Stimulated activated CD8-positive, alpha-beta memory T cell treated with anti-CD3 and anti-CD28 coated beads, Interleukin-12 subunit alpha, Interleukin-12 subunit beta, amount 100 ng/mL, for 24 hours (primary cell): ENCODE results near the gene GRK1.
"Not testable (repeated sequence)": the region's sequence is repeated elsewhere in the genome, so short reads cannot be mapped to it uniquely, and the experiment has no call there.

ENCODE experiments used
- DNase-seq: peaks from one replicate; pipeline ENCODE4 v3.0.0-alpha.2; 2020; ENCODE audit errors: extremely low read depth

The GRK1 gene

DNA sequence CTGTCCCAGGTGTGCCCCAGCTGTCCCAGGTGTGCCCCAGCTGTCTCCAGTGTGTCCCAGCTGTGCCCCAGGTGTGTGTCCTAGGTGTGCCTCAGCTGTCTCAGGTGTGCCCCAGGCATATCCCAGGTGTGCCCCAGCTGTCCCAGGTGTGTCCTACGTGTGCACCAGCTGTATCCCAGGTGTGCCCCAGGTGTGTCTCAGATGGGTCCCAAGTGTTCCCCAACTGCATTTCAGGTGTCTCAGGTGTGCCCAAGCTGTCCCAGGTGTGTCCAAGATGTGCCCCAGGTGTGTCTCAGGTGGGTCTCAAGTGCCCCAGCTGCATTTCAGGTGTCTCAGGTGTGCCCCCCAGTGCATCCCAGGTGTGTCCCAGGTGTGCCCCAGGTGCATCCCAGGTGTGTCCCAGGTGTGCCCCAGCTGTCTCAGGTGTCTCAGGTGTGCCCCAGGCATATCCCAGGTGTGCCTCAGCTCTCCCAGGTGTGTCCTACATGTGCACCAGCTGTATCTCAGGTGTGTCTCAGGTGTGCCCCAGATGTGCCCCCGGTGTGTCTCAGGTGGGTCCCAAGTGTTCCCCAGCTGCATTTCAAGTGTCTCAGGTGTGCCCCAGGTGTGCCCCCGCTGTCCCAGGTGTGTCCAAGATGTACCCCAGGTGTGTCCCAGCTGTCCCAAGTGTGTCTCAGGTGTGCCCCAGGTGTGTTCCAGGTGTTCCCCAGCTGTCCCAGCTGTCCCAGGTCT lies 1.3 kb upstream of the GRK1 start:
- DNase-seq = no peak

DNA sequence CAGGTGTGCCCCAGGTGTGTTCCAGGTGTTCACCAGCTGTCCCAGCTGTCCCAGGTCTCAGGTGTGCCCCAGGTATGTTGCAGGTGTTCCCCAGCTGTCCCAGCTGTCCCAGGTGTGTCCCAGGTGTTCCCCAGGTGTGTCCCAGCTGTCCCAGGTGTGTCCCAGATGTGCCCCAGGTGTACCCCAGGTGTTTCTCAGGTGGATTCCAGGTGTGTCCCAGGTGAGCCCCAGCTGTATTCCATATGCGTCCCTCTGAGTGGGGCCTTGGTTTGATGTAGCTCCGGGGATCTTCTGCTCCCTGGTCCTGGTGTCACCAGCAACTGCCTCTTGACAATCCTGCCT lies 719 bp upstream of the GRK1 start:
- no peak for DNase-seq

DNA sequence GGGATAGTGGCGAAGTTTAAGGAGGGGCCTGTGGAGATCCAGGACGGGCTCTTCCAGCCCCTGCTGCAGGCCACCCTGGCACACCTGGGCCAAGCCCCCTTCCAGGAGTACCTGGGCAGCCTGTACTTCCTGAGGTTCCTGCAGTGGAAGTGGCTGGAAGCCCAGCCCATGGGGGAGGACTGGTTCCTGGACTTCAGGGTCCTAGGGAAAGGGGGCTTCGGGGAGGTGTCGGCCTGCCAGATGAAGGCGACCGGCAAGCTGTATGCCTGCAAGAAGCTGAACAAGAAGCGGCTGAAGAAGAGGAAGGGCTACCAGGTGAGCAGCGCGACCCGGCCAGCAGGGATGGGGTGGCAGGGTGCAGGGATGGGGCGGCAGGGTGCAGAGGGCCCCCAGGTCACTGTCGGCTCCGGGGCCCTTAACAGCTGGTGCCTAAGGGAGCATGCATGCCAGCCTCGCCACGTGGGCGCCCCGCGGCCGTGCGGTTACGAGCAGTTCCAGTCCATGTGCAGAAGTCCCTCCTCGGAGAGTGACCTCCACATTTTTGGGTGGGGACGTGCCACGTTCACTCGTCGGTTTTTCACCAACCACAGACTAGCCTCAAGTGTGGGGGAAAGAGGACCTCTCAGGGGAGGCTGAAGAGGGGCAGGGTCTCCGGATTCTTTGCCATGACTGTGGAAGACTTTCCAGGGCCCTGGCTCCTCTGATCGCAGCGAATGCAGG lies 912 bp downstream of the GRK1 start:
- DNase-seq = no peak

DNA sequence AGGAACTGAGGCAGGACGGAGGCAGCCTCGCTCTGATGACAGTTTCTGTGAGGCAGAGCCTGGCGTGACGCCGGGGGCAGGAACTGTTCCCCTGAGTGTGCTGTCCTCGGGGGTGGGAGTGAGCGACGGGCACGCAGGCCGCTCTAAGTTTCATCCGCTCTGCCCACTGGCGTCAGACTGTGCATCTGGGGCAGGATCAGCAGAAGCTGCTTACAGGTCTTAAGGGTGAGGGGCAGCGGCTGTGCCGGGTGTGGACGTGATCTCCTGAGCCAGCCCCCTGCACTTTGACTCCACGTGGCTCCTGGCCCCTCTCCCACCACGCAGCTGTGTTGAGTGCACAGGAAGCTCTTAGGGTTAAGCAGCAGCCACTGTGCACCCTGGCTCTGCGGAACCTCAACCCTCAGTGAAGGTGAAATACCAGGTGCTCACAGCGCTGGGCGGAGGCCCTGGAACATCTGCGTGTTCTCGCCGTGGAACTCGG lies 1.5 kb downstream of the GRK1 start:
- DNase-seq = no peak

DNA sequence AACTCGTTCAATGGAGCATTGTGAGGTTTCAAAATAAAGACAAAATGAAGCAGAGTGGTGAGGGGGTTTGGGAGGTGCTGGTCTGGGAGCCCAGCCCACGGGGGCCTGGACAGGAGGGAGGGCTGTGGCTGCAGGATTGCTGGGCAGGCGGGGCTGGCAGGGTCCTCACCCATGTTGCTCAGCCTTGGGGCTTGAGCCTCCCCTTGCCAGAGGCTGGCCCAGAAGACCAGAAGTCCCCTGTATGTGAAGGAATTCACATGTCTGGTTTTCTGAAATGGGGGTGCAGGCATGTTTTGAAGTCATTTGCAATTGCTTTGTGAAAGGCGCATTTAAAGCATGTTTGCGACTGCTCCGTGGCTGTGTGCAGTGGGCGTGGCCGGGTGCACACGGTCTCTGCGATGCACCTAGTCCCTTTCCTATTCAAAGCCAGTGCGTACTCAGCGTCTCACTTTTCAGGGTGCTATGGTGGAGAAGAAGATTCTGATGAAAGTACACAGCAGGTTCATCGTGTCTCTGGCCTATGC lies 2.3 kb downstream of the GRK1 start:
- no peak for DNase-seq

DNA sequence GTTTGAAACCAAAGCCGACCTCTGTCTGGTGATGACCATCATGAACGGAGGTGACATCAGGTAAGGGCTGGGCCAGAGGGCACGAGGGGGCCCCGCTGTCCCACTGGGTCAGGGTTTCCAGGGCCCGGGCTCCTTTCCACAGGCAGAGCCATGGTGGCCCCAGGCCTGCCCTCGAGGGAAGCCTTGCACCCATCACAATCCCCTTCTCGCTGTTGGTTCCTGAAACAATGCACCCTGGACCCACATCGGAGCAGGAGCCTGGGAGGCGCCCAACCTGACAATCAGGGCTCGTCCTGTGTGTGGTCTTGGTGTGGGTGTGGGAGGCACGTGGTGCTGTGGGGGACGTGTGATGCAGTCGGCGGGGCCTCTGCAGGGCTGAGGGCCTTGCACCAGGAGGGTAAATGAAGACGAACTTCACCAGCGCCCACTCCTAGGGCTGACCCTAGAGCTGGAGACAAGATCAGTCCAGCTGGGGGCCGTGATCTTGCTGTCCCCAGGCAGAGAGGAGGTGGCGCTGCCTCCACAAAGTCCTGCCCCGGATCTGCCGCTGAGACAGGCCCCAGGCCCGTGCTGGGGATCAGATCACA lies 2.8 kb downstream of the GRK1 start:
- no peak for DNase-seq

DNA sequence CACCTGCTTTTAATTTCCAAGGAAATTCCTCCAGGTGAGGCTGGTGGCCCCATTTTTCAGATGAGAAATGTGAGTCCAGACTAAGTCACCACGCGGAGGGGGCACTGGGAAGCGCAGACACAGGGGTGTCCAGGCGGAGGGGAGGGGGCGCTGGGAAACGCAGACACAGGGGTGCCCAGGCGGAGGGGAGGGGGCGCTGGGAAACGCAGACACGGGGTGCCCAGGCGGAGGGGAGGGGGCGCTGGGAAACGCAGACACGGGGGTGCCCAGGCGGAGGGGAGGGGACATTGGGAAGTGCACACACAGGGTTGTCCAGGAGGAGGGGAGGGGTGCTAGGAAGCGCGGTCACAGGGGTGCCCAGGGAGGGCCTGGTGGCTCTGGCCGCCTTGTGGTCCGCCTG lies 3.5 kb downstream of the GRK1 start:
- DNase-seq = no peak

DNA sequence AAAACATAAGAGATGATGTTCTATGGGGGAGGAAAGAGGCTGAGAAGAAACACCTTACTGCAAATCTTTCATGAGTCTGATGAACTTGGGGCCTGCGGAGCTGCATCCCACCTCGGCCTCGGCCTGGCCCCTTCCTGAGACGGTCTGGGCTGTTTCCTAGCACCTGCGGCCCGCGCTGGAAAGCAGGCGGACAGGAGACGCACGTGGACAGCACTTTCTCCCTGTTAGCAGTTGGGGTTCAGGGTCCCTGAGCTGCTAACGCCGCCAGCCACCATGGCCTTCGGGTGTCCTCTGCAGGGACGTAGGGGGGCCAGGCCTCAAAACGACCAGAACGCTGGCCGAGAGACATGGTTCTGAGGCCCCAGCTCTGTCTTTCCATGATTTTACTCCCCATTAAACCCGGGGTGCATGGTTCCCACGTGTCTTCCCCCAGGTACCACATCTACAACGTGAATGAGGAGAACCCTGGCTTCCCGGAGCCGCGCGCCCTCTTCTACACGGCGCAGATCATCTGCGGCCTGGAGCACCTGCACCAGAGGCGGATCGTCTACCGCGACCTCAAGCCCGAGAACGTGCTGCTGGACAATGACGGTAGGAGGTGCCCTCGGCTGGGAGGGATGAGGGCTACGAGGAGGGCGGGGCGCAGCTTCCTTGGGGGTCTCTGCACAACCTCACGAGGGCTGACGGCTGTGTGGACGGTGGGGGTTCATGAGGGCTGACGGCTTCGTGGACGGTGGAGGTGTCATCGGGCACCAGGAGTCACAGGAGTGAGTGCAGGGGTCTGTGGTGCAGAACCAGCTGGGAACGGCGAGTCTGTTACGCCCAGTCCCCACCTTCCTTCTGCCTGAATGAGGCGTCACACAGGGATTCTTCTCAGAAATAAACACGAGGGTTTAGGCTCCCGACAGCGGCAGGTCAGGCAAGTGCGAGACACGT lies 4.3 kb downstream of the GRK1 start:
- no peak for DNase-seq

DNA sequence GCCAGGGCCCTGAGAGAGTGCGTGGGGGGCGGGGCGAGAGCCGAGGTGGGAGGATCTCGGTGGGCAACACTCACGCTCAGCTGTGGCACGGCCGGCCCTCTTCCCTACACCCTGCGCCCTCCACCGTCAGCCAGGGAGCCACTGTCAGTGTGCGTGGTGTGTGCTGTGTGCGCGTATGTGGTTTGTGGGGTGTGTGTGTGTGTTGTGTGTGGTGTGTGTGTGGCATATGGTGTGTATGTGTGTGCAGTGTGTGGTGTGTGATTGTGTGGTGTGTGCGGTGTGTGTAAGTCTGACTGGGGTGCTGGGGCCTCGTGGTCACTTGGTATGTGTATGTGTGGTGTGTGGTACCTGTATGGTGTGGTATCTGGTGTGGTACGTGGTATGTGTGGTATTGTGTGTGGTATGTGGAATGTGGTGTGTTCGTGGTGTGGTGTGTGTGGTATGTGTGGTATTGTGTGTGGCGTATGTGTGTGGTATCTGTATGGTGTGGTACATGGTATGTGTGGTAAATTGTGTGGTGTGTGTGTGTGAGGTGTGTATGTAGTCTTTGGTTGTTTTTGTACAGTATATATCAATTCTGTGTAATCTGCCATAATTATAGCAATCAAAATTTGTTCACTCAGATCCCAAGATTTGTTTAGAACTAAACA lies 5.1 kb downstream of the GRK1 start:
- DNase-seq = no peak

DNA sequence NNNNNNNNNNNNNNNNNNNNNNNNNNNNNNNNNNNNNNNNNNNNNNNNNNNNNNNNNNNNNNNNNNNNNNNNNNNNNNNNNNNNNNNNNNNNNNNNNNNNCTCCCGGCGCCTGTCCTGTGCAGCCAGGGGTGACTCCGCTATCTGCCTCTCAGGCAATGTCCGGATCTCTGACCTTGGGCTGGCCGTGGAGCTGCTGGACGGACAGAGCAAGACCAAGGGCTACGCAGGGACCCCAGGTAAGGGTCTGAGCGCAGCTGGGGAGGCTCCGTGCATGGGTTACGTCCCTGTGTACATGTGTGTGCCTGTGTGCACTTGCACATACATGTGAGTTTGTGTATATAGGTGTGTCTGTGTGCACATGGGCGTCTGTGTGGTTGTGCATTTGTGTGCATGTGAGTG lies 55.9 kb downstream of the GRK1 start:
- no peak for DNase-seq

DNA sequence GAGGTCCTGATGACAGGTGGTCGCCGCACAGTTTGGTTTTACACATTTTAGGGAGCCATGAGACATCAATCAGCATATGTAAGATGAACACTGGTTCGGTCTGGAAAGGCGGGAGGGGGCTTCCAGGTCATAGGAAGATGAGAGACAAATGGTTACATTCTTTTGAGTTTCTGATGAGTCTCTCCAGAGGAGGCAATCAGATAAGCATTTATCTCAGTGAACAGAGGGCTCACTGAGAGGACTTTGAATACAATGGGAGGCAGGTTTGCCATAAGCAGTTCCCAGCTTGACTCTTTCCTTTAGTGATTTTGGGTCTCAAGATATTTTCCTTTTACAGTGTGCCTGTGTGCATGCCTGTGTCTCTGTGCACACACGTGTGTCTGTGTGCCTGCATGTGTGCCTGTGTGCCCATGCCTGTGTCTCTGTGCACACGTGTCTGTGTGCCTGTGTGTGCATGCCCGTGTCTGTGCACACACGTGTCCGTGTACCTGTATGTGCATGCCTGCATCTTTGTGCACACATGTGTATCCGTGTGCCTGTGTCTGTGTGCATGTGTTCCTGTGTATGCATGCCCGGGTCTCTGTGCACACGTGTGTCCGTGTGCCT lies 56.5 kb downstream of the GRK1 start:
- no peak for DNase-seq

DNA sequence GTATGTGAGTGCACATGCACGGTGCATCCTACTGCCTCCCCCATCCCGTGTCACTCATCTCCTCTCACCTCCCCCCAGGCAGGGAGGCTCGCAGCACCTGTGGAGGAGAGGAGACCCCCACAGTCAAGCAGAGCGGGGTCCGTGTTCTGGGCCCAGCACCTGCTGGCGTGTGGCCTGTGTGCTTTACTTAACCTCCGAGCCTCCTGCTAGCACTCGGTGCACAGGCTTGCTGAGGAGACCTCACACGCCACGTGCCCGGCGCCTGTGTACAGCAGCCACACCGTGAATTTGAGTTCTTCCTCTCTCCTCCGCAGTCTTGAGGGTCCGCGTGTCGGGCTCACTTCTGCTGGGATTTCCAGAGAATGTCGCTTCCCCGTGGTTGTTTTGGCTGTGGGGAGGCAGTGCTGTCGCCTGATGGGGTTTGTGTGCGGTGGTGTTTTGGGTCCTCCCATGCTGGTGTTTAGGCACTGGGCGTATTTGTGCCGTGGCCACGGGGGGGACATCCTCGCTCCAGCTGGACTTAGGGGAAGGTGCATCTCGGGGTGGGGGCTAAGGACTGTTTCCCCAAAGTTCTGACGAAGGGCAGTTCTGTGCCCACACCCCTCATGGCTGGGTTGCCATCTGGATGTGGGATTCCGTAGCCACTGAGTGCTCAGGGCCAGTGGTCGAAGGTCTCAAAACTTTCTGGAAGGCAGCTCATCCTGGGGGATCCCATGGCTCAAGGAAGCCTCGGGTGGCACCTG lies 57.2 kb downstream of the GRK1 start:
- no peak for DNase-seq

DNA sequence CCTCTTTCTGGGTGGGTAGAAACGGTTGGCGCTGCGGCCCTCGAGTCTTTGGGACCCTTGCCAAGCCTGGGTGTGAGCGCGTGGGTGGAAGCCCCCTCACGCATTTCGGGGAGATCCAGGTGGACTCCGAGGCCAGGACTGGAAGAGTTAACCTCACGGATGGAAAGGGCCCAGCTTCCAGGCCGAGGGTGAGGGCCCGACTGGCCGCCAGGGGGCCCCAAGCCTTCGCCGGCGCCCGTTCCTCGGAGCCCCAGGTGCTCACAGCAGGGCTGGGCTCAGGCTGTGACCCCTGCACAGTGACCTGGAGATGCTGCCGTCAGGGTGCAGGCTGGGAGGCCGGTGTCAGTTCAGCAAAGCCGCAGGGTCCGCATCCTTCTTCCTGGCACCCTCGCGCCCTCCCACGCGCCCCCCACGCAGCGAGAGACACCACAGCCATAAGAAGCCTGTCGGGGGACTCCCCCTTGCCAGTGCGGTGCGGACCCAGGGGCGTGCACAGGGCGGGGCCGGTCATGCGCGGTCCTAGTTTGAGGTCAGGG lies 57.8 kb downstream of the GRK1 start:
- DNase-seq = peak; percentile 69

DNA sequence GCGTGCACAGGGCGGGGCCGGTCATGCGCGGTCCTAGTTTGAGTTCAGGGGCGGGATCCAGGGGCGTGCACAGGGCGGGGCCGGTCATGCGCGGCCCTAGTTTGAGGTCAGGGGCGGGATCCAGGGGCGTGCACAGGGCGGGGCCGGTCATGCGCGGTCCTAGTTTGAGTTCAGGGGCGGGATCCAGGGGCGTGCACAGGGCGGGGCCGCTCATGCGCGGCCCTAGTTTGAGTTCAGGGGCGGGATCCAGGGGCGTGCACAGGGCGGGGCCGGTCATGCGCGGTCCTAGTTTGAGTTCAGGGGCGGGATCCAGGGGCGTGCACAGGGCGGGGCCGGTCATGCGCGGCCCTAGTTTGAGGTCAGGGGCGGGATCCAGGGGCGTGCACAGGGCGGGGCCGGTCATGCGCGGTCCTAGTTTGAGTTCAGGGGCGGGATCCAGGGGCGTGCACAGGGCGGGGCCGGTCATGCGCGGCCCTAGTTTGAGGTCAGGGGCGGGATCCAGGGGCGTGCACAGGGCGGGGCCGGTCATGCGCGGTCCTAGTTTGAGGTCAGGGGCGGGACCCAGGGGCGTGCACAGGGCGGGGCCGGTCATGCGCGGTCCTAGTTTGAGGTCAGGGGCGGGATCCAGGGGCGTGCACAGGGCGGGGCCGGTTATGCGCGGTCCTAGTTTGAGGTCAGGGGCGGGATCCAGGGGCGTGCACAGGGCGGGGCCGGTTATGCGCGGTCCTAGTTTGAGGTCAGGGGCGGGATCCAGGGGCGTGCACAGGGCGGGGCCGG lies 58.5 kb downstream of the GRK1 start:
- DNase-seq = not testable (repeated sequence)

DNA sequence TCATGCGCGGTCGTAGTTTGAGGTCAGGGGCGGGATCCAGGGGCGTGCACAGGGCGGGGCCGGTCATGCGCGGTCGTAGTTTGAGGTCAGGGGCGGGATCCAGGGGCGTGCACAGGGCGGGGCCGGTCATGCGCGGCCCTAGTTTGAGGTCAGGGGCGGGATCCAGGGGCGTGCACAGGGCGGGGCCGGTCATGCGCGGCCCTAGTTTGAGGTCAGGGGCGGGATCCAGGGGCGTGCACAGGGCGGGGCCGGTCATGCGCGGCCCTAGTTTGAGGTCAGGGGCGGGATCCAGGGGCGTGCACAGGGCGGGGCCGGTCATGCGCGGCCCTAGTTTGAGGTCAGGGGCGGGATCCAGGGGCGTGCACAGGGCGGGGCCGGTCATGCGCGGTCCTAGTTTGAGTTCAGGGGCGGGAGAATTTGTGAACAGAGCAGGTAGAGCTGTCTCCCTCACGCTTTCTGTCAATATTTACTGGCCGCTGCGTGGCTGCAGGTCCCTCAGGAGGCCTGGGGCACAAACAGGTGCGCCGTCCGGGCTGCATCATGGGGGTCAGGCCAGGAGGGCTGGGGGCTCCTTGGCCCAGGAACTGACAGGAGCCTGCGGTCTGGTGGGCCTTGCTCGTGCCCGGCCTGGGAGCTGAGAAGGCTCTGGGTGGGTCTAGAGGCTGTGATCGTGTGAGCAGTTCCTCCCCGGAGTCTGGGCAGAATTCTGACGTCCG lies 59.2 kb downstream of the GRK1 start:
- not testable (repeated sequence) for DNase-seq

DNA sequence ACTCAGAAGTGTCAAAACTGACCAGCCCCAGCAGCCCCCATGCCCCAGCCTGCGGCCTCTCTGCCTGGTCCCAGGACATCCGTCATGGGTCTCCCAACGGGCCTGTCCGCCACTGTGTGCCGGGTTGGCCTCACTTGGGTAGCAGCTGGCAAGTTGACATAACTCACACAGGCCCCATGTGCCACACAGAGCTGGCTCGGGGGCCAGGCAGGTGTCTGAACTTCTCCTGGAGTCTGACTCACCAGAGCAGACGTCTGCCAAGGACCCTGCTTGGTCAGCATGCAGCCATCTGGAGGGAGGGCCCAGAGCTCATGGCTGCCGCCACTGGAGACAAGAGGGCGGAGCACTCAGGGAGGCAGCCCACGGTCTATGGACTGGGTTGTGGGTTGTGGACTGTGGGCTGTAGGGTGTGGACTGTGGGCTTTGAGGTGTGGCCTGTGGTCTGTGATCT lies 60.0 kb downstream of the GRK1 start:
- no peak for DNase-seq

DNA sequence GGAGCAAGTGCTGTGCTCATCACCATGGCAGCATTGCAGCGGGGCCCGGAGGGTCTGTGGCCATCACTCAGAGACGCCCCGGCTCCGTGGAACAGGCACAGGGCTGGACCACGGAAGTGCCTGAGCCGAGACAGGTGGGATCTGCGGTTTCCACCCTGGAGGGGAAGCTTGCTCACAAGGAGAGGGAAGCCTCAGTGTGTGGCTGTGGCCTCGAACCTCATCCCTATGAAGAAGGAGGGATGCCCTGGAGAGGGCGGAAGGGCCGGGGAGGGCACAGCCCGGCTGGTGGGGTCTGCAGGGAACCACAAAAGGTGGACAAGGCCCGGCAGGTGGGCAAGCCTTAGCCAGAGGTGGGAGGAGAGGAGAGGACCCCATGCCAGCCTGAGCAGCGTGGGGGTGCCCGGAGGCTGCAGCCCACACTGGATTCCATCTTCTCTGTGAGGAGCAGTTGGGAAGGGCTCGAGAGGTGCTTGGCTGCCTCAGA lies 61.6 kb downstream of the GRK1 start:
- no peak for DNase-seq
